Measurements from ENCODE around the gene RHOT2.

The RHOT2 gene

GRCh38 chr16:632486-633335, 35.2 kb upstream of the RHOT2 start:
- no peak for DNase-seq

DNA sequence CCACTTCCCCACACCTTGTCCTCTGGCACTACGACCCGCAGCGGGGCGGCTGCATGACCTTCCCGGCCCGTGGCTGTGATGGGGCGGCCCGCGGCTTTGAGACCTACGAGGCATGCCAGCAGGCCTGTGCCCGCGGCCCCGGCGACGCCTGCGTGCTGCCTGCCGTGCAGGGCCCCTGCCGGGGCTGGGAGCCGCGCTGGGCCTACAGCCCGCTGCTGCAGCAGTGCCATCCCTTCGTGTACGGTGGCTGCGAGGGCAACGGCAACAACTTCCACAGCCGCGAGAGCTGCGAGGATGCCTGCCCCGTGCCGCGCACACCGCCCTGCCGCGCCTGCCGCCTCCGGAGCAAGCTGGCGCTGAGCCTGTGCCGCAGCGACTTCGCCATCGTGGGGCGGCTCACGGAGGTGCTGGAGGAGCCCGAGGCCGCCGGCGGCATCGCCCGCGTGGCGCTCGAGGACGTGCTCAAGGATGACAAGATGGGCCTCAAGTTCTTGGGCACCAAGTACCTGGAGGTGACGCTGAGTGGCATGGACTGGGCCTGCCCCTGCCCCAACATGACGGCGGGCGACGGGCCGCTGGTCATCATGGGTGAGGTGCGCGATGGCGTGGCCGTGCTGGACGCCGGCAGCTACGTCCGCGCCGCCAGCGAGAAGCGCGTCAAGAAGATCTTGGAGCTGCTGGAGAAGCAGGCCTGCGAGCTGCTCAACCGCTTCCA, 34.4 kb upstream of the RHOT2 start:
- DNase-seq = no peak

DNA sequence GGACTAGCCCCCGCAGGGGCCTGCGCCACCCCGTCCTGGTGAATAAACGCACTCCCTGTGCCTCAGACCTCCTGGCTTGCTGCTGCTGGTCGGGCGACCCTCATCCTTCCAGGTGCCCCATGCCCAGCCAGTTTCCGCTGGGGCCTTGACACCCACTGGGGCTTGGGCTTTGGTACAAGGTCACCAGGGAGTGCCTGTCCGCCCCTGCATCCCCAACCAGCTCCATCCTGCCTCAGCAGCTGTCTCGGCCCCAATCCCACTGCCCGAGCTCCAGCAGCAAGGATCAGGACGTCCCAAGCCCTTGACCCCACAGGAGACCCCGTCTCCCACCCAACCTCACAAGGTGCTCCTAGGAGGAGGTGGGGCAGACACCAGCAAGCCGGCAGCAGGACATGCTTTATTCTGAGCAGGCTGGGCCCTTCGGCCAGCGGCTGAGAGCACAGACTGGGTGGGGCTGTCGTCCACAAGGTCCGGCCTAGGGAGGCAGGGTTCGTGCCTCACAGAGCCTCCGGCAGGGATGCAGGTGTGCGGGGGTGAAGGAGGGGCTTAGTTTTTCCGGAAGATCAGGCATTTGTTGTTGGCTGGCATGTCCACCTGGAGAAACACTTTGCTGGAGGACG, 33.8 kb upstream of the RHOT2 start:
- no peak for DNase-seq

DNA sequence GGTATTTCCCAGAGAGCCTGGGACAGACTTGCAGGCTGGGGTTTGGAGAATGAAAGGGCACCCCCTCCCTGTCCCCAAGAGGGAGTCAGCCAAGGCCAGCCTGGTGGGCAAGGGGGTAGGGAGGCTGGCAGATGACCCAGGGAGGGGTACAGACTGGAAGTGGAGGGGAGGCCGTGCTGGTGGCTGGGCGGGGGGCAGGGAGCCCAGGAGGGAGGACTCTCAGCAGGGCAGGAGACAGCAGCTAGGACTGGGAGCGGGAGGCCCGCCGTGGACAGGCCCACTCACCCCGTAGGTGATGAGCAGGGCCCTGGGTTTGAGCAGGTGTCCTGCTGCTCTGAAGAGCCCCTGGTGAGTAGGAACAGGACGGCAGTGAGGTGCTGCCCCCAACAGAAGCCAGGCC, 32.9 kb upstream of the RHOT2 start:
- no peak for DNase-seq

DNA sequence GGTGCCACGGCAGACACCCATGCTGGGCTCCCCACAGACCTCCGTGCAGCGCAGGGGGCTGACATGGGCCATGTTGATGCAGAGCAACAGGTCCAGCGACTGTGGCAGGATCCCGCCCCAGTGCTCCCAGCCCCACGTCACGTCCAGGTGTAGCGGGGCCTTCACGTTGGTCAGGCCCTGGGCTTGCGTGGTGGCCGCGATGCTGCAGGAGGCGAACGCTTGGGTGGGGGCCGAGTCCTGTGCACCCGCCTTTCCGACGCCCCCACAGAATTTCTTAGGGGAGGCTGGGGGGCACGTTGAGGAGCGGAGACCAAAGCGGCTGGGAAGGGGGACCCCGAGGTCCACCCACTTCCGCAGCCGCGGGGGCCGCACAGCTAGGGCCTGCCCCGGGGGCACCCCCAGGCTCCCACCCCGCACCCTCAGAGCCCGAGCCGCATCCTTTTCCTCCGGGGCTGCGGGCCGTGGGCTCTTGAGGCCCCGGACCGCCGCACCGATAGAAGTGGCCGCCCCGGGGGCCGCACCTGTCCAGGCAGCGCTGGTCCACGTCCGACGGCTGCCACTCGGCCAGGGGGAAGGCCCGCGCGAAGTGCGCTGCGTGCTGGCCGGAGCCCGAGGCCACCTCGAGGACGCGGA, 32.2 kb upstream of the RHOT2 start:
- no peak for DNase-seq

GRCh38 chr16:636206-637080, 31.5 kb upstream of the RHOT2 start, which contains the start of gene METTL26:
TSS of gene METTL26 (minus strand) at chr16:636305. CDS start at chr16:636290, 15 bp downstream.
- peak; percentile 94 for DNase-seq

DNA sequence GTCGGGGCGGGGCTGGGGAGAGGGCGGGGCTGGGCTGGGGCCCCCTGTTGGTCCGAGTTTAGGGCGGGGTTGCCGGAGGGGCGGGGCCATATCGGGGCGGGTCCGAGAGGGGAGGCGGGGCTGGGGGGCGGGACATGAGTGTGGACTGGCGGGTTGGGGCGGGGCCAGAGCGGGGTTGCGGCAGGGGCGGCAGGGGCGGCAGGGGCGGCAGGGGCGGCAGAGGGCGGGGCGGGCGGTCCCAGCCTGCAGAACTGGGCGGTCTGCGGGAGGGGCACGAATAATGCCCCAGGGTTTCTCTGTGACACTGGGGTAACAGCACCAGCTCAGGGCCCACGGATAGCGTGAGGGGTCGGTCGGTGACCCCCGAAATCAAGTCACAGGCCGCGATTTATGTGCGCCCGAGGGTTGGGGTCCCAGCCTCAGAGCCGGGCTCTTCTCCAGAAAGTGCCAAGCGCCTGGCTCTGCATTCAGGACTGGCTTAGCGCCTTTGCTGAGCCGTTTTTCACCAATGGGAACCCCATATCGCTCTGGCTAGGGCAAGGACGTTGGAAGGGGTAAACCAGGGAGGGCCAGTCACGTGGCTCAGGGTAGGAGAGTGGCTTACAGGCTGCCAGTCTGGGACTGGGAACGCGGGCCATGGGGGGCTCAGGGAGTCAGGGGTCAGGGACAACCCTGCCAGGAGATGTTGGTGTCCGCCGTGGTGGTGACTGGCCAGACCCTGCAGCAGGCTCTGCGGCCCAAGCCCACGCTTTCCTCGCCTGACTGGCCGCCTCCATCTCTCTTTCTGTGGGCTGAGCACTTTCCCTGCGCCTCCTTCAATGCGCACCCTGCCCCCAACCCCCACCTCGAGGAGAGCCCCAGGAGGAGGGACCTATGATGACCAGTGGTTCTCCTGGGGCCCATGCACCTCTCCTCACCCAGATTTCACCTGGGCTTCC, 30.6 kb upstream of the RHOT2 start:
- peak; percentile 89 for DNase-seq

GRCh38 chr16:638034-638543, 29.8 kb upstream of the RHOT2 start:
- no peak for DNase-seq

DNA sequence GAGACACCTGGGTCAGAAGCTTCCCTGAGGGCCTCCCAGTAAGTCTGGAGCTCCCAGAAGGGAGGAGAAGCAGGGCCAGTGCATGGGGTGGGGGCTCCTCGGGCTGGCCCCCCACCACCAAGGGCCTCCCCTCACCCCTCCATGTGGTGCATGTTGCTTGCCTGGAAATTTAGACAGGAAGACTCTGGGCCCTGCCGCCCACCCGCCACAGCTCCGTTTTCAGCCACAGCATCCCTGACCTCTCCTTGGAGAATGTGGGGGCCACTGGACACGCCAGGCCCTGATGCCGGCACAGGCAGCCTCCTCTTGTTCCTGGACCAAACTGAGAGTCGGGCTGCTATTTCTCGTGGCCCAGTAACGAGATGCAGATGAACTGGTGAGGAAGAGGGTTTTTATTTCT, 29.1 kb upstream of the RHOT2 start:
- DNase-seq = no peak

- no peak for DNase-seq
Observed at GRCh38 chr16:640614-641013, 27.3 kb upstream of the RHOT2 start.

DNA sequence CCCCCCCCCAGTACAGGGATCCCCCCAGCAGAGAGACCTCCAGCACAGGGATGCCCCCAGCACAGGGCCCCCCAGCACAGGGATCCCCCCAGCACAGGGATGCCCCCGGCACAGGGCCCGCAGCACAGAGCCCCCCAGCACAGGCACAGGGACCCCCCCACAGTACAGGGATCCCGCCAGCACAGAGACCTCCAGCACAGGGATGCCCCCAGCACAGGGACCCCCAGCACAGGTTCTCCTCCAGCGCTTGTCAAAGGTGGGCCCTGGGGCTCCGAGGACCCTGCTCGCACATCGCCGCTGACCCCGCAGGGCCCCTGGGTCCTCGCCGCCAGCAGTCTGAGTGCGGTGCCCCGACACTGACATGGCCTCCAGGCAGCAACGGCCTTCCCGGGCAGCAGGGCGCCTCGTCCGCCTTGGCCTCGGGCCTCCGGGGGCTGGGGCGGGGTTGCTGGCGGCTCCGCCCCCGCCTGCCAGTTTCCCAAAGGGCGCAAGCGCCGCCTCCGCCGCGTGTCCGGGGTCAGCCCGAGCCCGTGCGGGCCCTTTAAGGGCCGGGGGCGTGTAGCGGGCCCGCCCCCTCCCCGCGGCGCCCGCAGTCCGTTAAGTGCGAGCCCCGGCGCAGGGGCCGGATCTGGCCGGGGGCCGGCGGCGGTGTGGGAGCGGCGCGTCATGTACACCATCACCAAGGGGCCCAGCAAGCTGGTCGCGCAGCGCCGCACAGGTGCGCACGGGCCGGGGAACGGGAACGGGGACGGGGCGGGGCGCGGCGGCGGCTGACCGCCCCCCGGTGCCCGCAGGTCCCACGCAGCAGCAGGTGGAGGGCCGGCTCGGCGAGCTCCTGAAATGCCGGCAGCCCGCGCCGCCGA, 26.4 kb upstream of the RHOT2 start, which contains the start of gene MCRIP2:
Gene MCRIP2 (plus strand): TSS at position 503 of the 863 bp plus-strand sequence. CDS start 164 bp downstream, at position 667.
- peak; percentile 72 for DNase-seq

- DNase-seq = peak; percentile 33
Observed at GRCh38 chr16:642189-643049, 25.5 kb upstream of the RHOT2 start.

- no peak for DNase-seq
Observed at GRCh38 chr16:643050-643368, 24.9 kb upstream of the RHOT2 start.

DNA sequence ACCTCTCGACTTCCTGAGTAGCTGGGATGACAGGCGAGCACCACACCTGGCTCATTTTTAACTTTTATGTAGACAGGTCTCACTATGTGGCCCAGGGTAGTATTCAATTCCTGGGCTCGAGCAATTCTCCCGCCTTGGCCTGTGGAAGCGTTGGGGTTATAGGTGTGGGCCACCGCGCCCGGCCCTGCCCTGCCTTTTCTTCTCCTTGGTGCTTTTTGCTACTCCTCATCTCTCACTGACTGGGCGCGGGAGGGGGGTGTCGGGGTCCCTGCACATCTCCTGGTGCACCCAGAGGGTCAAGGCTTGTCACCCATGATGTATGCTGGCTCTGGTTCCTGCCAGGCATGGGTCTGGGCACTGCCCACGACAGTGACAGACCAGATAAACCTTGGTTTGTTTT, 23.4 kb upstream of the RHOT2 start:
- no peak for DNase-seq

DNA sequence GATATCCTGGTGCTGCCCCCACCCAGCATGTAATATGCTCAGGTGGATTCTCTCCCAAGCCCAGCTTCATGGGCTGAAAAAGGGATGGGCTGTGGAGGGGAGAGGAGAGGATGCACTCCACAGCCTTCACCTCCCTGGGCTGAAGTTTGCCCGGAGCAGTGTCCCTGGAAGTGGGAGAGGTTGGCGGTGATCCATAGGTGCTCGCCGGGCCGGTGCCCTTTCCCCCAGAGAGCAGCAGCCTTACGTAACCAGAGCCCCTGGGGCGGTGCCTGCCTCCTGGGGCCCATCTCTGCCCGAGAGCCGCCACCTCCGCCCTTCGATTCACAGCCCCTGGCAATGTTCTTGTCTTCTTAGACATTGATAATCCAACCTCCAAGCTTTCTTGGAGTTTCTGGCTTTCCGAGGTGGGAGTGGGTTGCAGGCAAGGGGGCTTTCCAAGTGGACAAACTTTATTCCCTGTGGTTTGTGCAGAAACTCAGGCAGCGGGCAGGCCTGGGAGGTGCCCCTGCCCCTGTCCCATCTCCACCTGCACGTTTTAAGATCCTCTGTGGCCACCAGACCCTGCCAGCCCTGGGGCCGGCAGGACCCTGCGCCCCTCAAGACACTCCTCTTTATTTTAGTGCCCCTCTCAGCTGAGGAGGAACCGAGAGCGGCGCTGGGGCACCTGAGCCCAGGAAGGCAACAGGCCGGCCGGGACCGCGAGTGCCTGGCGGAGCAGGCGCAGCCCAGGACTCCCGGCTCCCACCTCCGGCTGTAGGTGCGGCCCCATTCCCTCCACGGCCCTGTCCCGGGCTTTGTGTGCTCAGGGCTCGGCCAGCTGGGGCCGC, 21.9 kb upstream of the RHOT2 start:
- no peak for DNase-seq

GRCh38 chr16:646679-647172, 21.2 kb upstream of the RHOT2 start:
- no peak for DNase-seq

- DNase-seq = no peak
Observed at GRCh38 chr16:647173-647902, 20.6 kb upstream of the RHOT2 start.

Measured in CD4-positive, alpha-beta T cell treated with Interleukin-21 for 1 hour (primary cell).